Caco-2 (cell line): ENCODE results near the gene GUCY1A1. TPM values are rescaled to one million over a fixed set of nuclear protein-coding genes. Genes with fewer than 3 reads are reported as not detected.

Source experiments
- BruUV-seq: library from RNA; stranded (reverse); fragments of 400-500 nt; replicated peaks from 2 replicates; lab custom pipeline; 2021; lab: Mats Ljungman, UMichigan
- CTCF ChIA-PET: fragments of 300-600 bp; sonication (Branson Sonifier 250); formaldehyde crosslinking; loops from one replicate; lab custom pipeline; 2022; ENCODE audit warnings: antibody characterized with exemption; lab: Charles Lee
- POLR2A ChIA-PET: fragments of 300-600 bp; sonication (Branson Sonifier 250); formaldehyde crosslinking; loops from one replicate; lab custom pipeline; 2022; ENCODE audit warnings: antibody characterized with exemption; lab: Charles Lee
- DNase-seq, 2 experiments: peaks; one replicate each; pipeline versions ENCODE4 v3.0.0 to v3.0.0-alpha.2; 2020 to 2022
- H3K27me3 ChIP-seq: replicated peaks from 2 replicates; pipeline ENCODE4 v1.6.0; 2011; ENCODE audit warnings: low read length; ENCODE audit not compliant: control insufficient read depth, insufficient read depth
- H3K36me3 ChIP-seq: 2 replicates; pipeline ENCODE4 v1.5.1; 2011; ENCODE audit warnings: low read length; ENCODE audit not compliant: control insufficient read depth, insufficient read depth
- H3K4me1 ChIP-seq: fragments of 250-450 bp; sonication (Bioruptor Pico); 2 replicates; pipeline ENCODE4 v1.5.1; 2020; ENCODE audit warnings: mild to moderate bottlenecking
- H3K4me3 ChIP-seq: 2 replicates; pipeline ENCODE4 v1.5.1; 2011; ENCODE audit warnings: low read depth, mild to moderate bottlenecking, control low read depth, low read length
- H3K9me3 ChIP-seq: fragments of 250-450 bp; sonication (Bioruptor Pico); 2 replicates; pipeline ENCODE4 v1.5.1; 2020; ENCODE audit warnings: mild to moderate bottlenecking, moderate library complexity
- H3K27ac Mint-ChIP-seq: one replicate; pipeline ENCODE4 v1.8.0; 2022; ENCODE audit warnings: mixed read lengths; ENCODE audit not compliant: unreplicated experiment
- H3K27me3 Mint-ChIP-seq: one replicate; pipeline ENCODE4 v1.8.0; 2022; ENCODE audit warnings: mixed read lengths; ENCODE audit not compliant: insufficient read depth, unreplicated experiment
- H3K36me3 Mint-ChIP-seq: one replicate; pipeline ENCODE4 v1.8.0; 2022; ENCODE audit warnings: mild to moderate bottlenecking, mixed read lengths; ENCODE audit not compliant: insufficient read depth, unreplicated experiment
- H3K4me1 Mint-ChIP-seq: one replicate; pipeline ENCODE4 v1.8.0; 2022; ENCODE audit warnings: low read depth, mixed read lengths; ENCODE audit not compliant: unreplicated experiment
- H3K4me3 Mint-ChIP-seq: one replicate; pipeline ENCODE4 v1.8.0; 2022; ENCODE audit warnings: mild to moderate bottlenecking, moderate library complexity, mixed read lengths; ENCODE audit not compliant: unreplicated experiment
- H3K9me3 Mint-ChIP-seq: one replicate; pipeline ENCODE4 v1.8.0; 2022; ENCODE audit warnings: mixed read lengths; ENCODE audit not compliant: unreplicated experiment
- intact Hi-C: fragments of 100-400 bp; cut with micrococcal nuclease; formaldehyde crosslinking; loops from one replicate; pipeline ENCODE4 v1.10.0; 2022; ENCODE audit not compliant: unreplicated experiment
- total RNA-seq: library from RNA; stranded (reverse); gene quantifications from 2 replicates; pipeline ENCODE4 v1.2.3, GENCODE V29; 2022
- TF ChIP-seq, protein P1 (sequence below), 2 experiments: fragments of 200-600 bp in 1 of 2; IDR thresholded peaks; 1 replicate in 1 of 2; 2 replicates in 1 of 2; pipeline versions ENCODE4 v1.5.1 to v1.8.0; 2011 to 2022; ENCODE audit warnings: antibody characterized with exemption in 1 of 2, control low read depth in 1 of 2, inconsistent platforms in 1 of 2, low read depth in 1 of 2, low read length in 1 of 2, mild to moderate bottlenecking in 1 of 2, moderate library complexity in 1 of 2; ENCODE audit not compliant: insufficient read depth in 1 of 2, severe bottlenecking in 1 of 2, unreplicated experiment in 1 of 2

GUCY1A1 gene
- total RNA-seq, 1 experiment from 2014 or later = not detected

GRCh38 chr4:155632310-155632840 is 34.3 kb upstream of the GUCY1A1 start:
- no peaks in the 10 kb centered on the region for H3K36me3 Mint-ChIP-seq
- Histone ChIP-seq H3K4me3 (no peak overlapping the region), H3K36me3 (no peaks in the 10 kb centered on the region), H3K4me1 (no peaks in the 10 kb centered on the region), H3K27me3 (no peaks in the 10 kb centered on the region), H3K9me3 (no peaks in the 10 kb centered on the region)
- no peak for DNase-seq
- no peaks in the 10 kb centered on the region for H3K4me1 Mint-ChIP-seq
- H3K9me3 Mint-ChIP-seq = peaks cover 11% of the 10 kb centered on the region
- ChIA-PET CTCF (no interaction called here), POLR2A (no interaction called here)
- no peak overlapping the region for H3K27ac Mint-ChIP-seq
- H3K27me3 Mint-ChIP-seq = no peaks in the 10 kb centered on the region
- intact Hi-C loops = no loop called here
- TF ChIP-seq, protein P1, sequence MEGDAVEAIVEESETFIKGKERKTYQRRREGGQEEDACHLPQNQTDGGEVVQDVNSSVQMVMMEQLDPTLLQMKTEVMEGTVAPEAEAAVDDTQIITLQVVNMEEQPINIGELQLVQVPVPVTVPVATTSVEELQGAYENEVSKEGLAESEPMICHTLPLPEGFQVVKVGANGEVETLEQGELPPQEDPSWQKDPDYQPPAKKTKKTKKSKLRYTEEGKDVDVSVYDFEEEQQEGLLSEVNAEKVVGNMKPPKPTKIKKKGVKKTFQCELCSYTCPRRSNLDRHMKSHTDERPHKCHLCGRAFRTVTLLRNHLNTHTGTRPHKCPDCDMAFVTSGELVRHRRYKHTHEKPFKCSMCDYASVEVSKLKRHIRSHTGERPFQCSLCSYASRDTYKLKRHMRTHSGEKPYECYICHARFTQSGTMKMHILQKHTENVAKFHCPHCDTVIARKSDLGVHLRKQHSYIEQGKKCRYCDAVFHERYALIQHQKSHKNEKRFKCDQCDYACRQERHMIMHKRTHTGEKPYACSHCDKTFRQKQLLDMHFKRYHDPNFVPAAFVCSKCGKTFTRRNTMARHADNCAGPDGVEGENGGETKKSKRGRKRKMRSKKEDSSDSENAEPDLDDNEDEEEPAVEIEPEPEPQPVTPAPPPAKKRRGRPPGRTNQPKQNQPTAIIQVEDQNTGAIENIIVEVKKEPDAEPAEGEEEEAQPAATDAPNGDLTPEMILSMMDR (IDR thresholded peaks at IDR 0.05; ENCODE audit: insufficient read depth in 1 of 2, low read depth in 1 of 2, low read length in 1 of 2, severe bottlenecking in 1 of 2, unreplicated experiment in 1 of 2) = no peak
- BruUV-seq = no TSS peak
- H3K4me3 Mint-ChIP-seq = no peak overlapping the region

GRCh38 chr4:155638195-155638965 is 28.3 kb upstream of the GUCY1A1 start:
- intact Hi-C loops = no loop called here
- no peaks in the 10 kb centered on the region for H3K4me1 Mint-ChIP-seq
- H3K4me1 ChIP-seq = no peaks in the 10 kb centered on the region
- peaks cover 5% of the 10 kb centered on the region for H3K27me3 Mint-ChIP-seq
- H3K36me3 Mint-ChIP-seq = no peaks in the 10 kb centered on the region
- no peak overlapping the region for H3K4me3 ChIP-seq
- peaks cover 11% of the 10 kb centered on the region for H3K9me3 Mint-ChIP-seq
- CTCF ChIA-PET = interaction anchor here (0.6 kb wide), 1 partner anchor 54 kb away, joined by 3 read pairs; no protein-coding TSS in a partner anchor
- H3K4me3 Mint-ChIP-seq = no peak overlapping the region
- H3K36me3 ChIP-seq = no peaks in the 10 kb centered on the region
- BruUV-seq = no TSS peak
- DNase-seq = no peak
- H3K9me3 ChIP-seq = no peaks in the 10 kb centered on the region
- TF ChIP-seq, protein P1 (IDR thresholded peaks at IDR 0.05; ENCODE audit: insufficient read depth in 1 of 2, low read depth in 1 of 2, low read length in 1 of 2, severe bottlenecking in 1 of 2, unreplicated experiment in 1 of 2) = no peak
- H3K27ac Mint-ChIP-seq = no peak overlapping the region
- no peaks in the 10 kb centered on the region for H3K27me3 ChIP-seq
- POLR2A ChIA-PET = no interaction called here

DNA sequence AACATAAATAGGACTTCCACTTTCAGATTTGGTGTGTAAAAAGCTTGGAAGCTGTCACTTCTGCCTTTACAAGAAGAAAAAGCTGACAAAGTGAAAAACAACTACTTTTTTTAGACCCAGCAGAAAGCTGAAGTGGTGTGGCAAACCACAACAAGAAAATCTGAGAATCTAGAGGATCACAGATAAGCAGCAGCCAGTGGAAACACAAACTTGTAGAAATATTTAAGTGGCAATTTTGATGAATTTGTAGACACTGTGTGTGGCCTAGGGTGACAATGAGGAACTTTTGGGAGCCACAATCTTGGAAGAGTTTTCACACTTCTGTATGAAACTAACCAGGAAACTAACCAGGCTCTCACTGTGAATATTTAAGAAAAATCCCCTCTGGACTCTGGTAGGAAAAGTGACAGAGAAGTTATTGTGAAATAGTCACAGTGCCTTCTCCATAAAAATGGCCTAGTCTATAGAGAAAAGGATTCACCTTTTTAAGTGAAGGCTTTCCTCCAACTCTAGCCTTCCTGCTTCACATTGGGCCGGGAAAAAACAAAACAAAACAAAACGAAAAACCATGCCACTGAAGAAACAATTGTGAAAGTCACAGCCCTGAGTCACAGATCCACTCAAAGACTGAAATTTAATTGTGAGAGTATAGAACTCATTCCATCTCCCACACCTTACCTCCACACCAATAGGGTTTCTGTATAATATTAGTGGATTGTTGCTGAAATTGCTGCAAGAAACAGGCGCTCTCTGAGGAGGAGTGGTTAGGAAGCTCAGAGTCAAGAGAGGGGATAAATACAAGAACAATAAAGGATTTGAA is 26.7 kb upstream of the GUCY1A1 start:
- Mint-ChIP-seq H3K27me3 (peaks cover 6% of the 10 kb centered on the region), H3K36me3 (no peaks in the 10 kb centered on the region), H3K4me3 (no peak overlapping the region), H3K9me3 (peaks cover 2% of the 10 kb centered on the region), H3K27ac (no peak overlapping the region), H3K4me1 (no peaks in the 10 kb centered on the region)
- BruUV-seq = no TSS peak
- TF ChIP-seq, protein P1 (IDR thresholded peaks at IDR 0.05; ENCODE audit: insufficient read depth in 1 of 2, low read depth in 1 of 2, low read length in 1 of 2, severe bottlenecking in 1 of 2, unreplicated experiment in 1 of 2) = no peak
- no peak overlapping the region for H3K4me3 ChIP-seq
- CTCF ChIA-PET = no interaction called here
- H3K9me3 ChIP-seq = no peaks in the 10 kb centered on the region
- no peaks in the 10 kb centered on the region for H3K36me3 ChIP-seq
- no peaks in the 10 kb centered on the region for H3K4me1 ChIP-seq
- POLR2A ChIA-PET = no interaction called here
- intact Hi-C loops = no loop called here
- no peak for DNase-seq
- no peaks in the 10 kb centered on the region for H3K27me3 ChIP-seq
